ENCODE data around the gene DNAAF3. TPM values are rescaled to one million over a fixed set of nuclear protein-coding genes. Genes with fewer than 3 reads are reported as not detected.

Gene DNAAF3
- polyA plus RNA-seq, 1 donor (not counting 4 experiments of a cell fraction or from before 2014, with no cell fraction given): 14.3 TPM

GRCh38 chr19:55114566-55115145 is 51.8 kb downstream of the DNAAF3 start:
- Histone ChIP-seq H2AFZ (ENCODE audit: control insufficient read depth, low read length) (no peak overlapping the region), H3K9ac (ENCODE audit: control insufficient read depth, extremely low read depth, insufficient read depth, low read length) (no peak overlapping the region), H3K36me3 (ENCODE audit: control insufficient read depth in 2 of 2, extremely low read depth in 1 of 2, insufficient read depth in 2 of 2, low read length in 2 of 2) (peaks cover 8 to 10% of the 10 kb centered on the region in 2 experiments), H3K4me3 (ENCODE audit: control insufficient read depth in 2 of 3, extremely low read depth in 1 of 3, insufficient read depth in 2 of 3, low read depth in 1 of 3, low read length in 3 of 3) (no peak overlapping the region), H3K4me1 (ENCODE audit: control insufficient read depth, extremely low read depth, insufficient read depth, low read length) (peaks cover 11% of the 10 kb centered on the region), H3K27ac (ENCODE audit: control insufficient read depth, insufficient read depth, low read length) (no peak overlapping the region), H3K27me3 (ENCODE audit: control insufficient read depth, extremely low read depth, insufficient read depth, low read length) (no peaks in the 10 kb centered on the region), H3K9me3 (ENCODE audit: control insufficient read depth, low read depth, low read length) (no peaks in the 10 kb centered on the region), H3K79me2 (ENCODE audit: control insufficient read depth, insufficient read depth, low read length) (peaks cover 63% of the 10 kb centered on the region), H3K9me1 (ENCODE audit: control insufficient read depth, extremely low read depth, insufficient read depth, low read length) (no peaks in the 10 kb centered on the region), H3K4me2 (ENCODE audit: control insufficient read depth, extremely low read depth, insufficient read depth, low read depth, low read length) (no peak overlapping the region), H4K20me1 (ENCODE audit: control insufficient read depth, extremely low read depth, insufficient read depth, low read length) (peaks cover 9% of the 10 kb centered on the region)
- DNase-seq (ENCODE audit: low read depth, low spot score) (no peak), FAIRE-seq (no peak)
- no peak for TF ChIP-seq CTCF (optimal IDR thresholded peaks at IDR 0.05 in 1 of 3, IDR thresholded peaks at IDR 0.05 in 1 of 3, conservative IDR thresholded peaks at IDR 0.05 in 1 of 3; ENCODE audit: extremely low read depth in 1 of 3, insufficient read depth in 2 of 3, low read length in 3 of 3)
- TF ChIP-seq EZH2 (IDR thresholded peaks at IDR 0.05; ENCODE audit: low read length): no peak
- dilution Hi-C loops (cut with MboI; ENCODE audit: extremely low pct_ligation_motif_present, low sequenced_read_pairs): no loop called here

GRCh38 chr19:55113570-55114039 is 52.8 kb downstream of the DNAAF3 start:
- H2AFZ ChIP-seq (ENCODE audit: control insufficient read depth, low read length): no peak overlapping the region
- no peak overlapping the region for H3K4me2 ChIP-seq (ENCODE audit: control insufficient read depth, extremely low read depth, insufficient read depth, low read depth, low read length)
- DNase-seq (ENCODE audit: low read depth, low spot score) (no peak), FAIRE-seq (no peak)
- no peaks in the 10 kb centered on the region for H3K27me3 ChIP-seq (ENCODE audit: control insufficient read depth, extremely low read depth, insufficient read depth, low read length)
- TF ChIP-seq EZH2 (IDR thresholded peaks at IDR 0.05; ENCODE audit: low read length) (no peak), CTCF (optimal IDR thresholded peaks at IDR 0.05 in 1 of 3, IDR thresholded peaks at IDR 0.05 in 1 of 3, conservative IDR thresholded peaks at IDR 0.05 in 1 of 3; ENCODE audit: extremely low read depth in 1 of 3, insufficient read depth in 2 of 3, low read length in 3 of 3) (no peak)
- H3K79me2 ChIP-seq (ENCODE audit: control insufficient read depth, insufficient read depth, low read length): peaks cover 68% of the 10 kb centered on the region
- no peaks in the 10 kb centered on the region for H3K9me3 ChIP-seq (ENCODE audit: control insufficient read depth, low read depth, low read length)
- no peak overlapping the region for H3K9ac ChIP-seq (ENCODE audit: control insufficient read depth, extremely low read depth, insufficient read depth, low read length)
- no peaks in the 10 kb centered on the region for H3K9me1 ChIP-seq (ENCODE audit: control insufficient read depth, extremely low read depth, insufficient read depth, low read length)
- peaks cover 11 to 15% of the 10 kb centered on the region in 2 experiments for H3K36me3 ChIP-seq (ENCODE audit: control insufficient read depth in 2 of 2, extremely low read depth in 1 of 2, insufficient read depth in 2 of 2, low read length in 2 of 2)
- H3K27ac ChIP-seq (ENCODE audit: control insufficient read depth, insufficient read depth, low read length): peak overlapping the region; percentile 8
- H3K4me3 ChIP-seq (ENCODE audit: control insufficient read depth in 2 of 3, extremely low read depth in 1 of 3, insufficient read depth in 2 of 3, low read depth in 1 of 3, low read length in 3 of 3): no peak overlapping the region
- dilution Hi-C loops (cut with MboI; ENCODE audit: extremely low pct_ligation_motif_present, low sequenced_read_pairs): no loop called here
- H4K20me1 ChIP-seq (ENCODE audit: control insufficient read depth, extremely low read depth, insufficient read depth, low read length): peaks cover 9% of the 10 kb centered on the region
- H3K4me1 ChIP-seq (ENCODE audit: control insufficient read depth, extremely low read depth, insufficient read depth, low read length): peaks cover 11% of the 10 kb centered on the region
